Measurements from ENCODE around the gene FXYD4.

- no peak for TF ChIP-seq CTCF (IDR thresholded peaks at IDR 0.05)
- TF ChIP-seq POLR2A (IDR thresholded peaks at IDR 0.05) = no peak
Measured at GRCh38 chr10:43401627-43402026, 30.2 kb downstream of the FXYD4 start.
